Suprapubic skin (tissue), 4 donors: Measurements from ENCODE around the gene ZNF835.

Experiments used
- CTCF ChIP-seq, 2 donors: fragments of 200-600 bp in 1 of 2; fragments of 450-650 bp in 1 of 2; sonication (generic) in 1 of 2; IDR thresholded peaks; one replicate each; pipeline ENCODE4 v1.5.1; 2016 to 2019; ENCODE audit warnings: antibody characterized with exemption in 2 of 2, mild to moderate bottlenecking in 1 of 2, moderate library complexity in 1 of 2
- EP300 ChIP-seq: sonication (generic); formaldehyde crosslinking; IDR thresholded peaks from one replicate; pipeline ENCODE4 v1.6.1; 2017; ENCODE audit warnings: antibody characterized with exemption
- POLR2A ChIP-seq, 2 donors: fragments of 450-650 bp; IDR thresholded peaks; one replicate each; pipeline ENCODE4 v1.6.1; 2017; ENCODE audit warnings: antibody characterized with exemption in 2 of 2, mild to moderate bottlenecking in 2 of 2, moderate library complexity in 2 of 2
- POLR2AphosphoS5 ChIP-seq, 3 donors: sonication (generic); formaldehyde crosslinking; IDR thresholded peaks; one replicate each; pipeline ENCODE4 v1.6.1; 2017; ENCODE audit warnings: antibody characterized with exemption in 3 of 3

GRCh38 chr19:56707821-56708220 is 36.3 kb upstream of the ZNF835 start:
- no peak for TF ChIP-seq CTCF (IDR thresholded peaks at IDR 0.05)
- no peak for TF ChIP-seq POLR2AphosphoS5 (IDR thresholded peaks at IDR 0.05)
- no peak for TF ChIP-seq EP300
- no peak for TF ChIP-seq POLR2A (IDR thresholded peaks at IDR 0.05)
